A549 (cell line): ENCODE data around the gene ZNF91. TPM values are rescaled to one million over a fixed set of nuclear protein-coding genes. Genes with fewer than 3 reads are reported as not detected.
A peak's percentile ranks its signal among the peaks of the same experiment; 100 is the strongest.

Source experiments
- ATAC-seq, 2 experiments: fragments of 200-7000 bp in 1 of 2; fragments of >200 bp in 1 of 2; cut with Nextera tagmentation in 1 of 2; cut with Tn5 transposase in 1 of 2; 3 replicates each; pipeline versions ENCODE4 v1.8.0 to v1.9.1; 2018 to 2020; ENCODE audit warnings: mild to moderate bottlenecking in 1 of 2, moderate library complexity in 1 of 2
- CTCF ChIA-PET: fragments of 300-600 bp; sonication (Branson Sonifier 250); formaldehyde crosslinking; extraction: SDS; loops from one replicate; lab custom pipeline; 2021; ENCODE audit warnings: antibody characterized with exemption, inconsistent platforms; lab: Yijun Ruan, JAX
- POLR2A ChIA-PET: fragments of 350-600 bp; formaldehyde crosslinking; extraction: SDS; loops from one replicate; lab custom pipeline; 2021; ENCODE audit warnings: antibody characterized with exemption, inconsistent platforms; lab: Yijun Ruan, JAX
- DNase-seq, 2 experiments: peaks; one replicate each; pipeline versions ENCODE4 v3.0.0 to v3.0.0-alpha.2; 2011 to 2016; ENCODE audit warnings: low read depth in 1 of 2, low spot score in 1 of 2
- FAIRE-seq: peaks from 2 replicates; lab custom pipeline; 2011; peaks lifted over from hg19 to GRCh38; lab: Jason Lieb, UNC
- H3K27ac ChIP-seq, 2 experiments: fragments of >200 bp; sonication (Bioruptor Twin); formaldehyde crosslinking; 3 replicates each; pipeline ENCODE4 v1.5.1; 2016 to 2017
- H3K4me1 ChIP-seq: fragments of >200 bp; sonication (Bioruptor Twin); formaldehyde crosslinking; 3 replicates; pipeline ENCODE4 v1.6.1; 2016
- H3K4me2 ChIP-seq: fragments of >200 bp; sonication (Bioruptor Twin); formaldehyde crosslinking; 3 replicates; pipeline ENCODE4 v1.6.1; 2016
- H3K4me3 ChIP-seq: fragments of >200 bp; sonication (Bioruptor Twin); formaldehyde crosslinking; 3 replicates; pipeline ENCODE4 v1.5.1; 2016
- H3K9me3 ChIP-seq: fragments of >200 bp; sonication (Bioruptor Twin); formaldehyde crosslinking; 3 replicates; pipeline ENCODE4 v1.6.1; 2016
- BHLHE40 ChIP-seq: IDR thresholded peaks from 2 replicates; pipeline ENCODE4 v1.6.1; 2012; ENCODE audit warnings: low read depth, low read length, inconsistent platforms
- CEBPB ChIP-seq, 2 experiments: fragments of >200 bp in 1 of 2; sonication (Bioruptor Twin) in 1 of 2; formaldehyde crosslinking in 1 of 2; IDR thresholded peaks; 2 replicates each; pipeline ENCODE4 v1.6.1; 2012 to 2016
- CHD4 ChIP-seq: fragments of 200-600 bp; sonication (generic); IDR thresholded peaks from 2 replicates; pipeline ENCODE4 v1.6.1; 2016; ENCODE audit warnings: antibody characterized with exemption, mild to moderate bottlenecking, borderline replicate concordance
- ESRRA ChIP-seq: fragments of 150-350 bp; IDR thresholded peaks from 2 replicates; pipeline ENCODE4 v1.6.1; 2014; ENCODE audit warnings: mild to moderate bottlenecking, low read length, borderline replicate concordance
- FOXS1 ChIP-seq: fragments of 250-450 bp; sonication (Bioruptor Pico); IDR thresholded peaks from 2 replicates; pipeline ENCODE4 v1.5.0; 2020; ENCODE audit warnings: mild to moderate bottlenecking, moderate library complexity
- HDAC2 ChIP-seq: fragments of 200-600 bp; sonication (generic); IDR thresholded peaks from 2 replicates; pipeline ENCODE4 v1.6.1; 2016
- HES2 ChIP-seq: fragments of >200 bp; sonication (Bioruptor Twin); formaldehyde crosslinking; IDR thresholded peaks from 2 replicates; pipeline ENCODE4 v1.6.1; 2016
- HEYL ChIP-seq: fragments of 250-450 bp; sonication (Bioruptor Pico); IDR thresholded peaks from 2 replicates; pipeline ENCODE4 v1.8.0; 2021; ENCODE audit warnings: mild to moderate bottlenecking, moderate library complexity
- HOXA7 ChIP-seq: fragments of 250-450 bp; sonication (Bioruptor Pico); IDR thresholded peaks from 2 replicates; pipeline ENCODE4 v1.5.0; 2020; ENCODE audit warnings: mild to moderate bottlenecking, moderate library complexity
- HOXB5 ChIP-seq: fragments of 250-450 bp; sonication (Bioruptor Pico); IDR thresholded peaks from 2 replicates; pipeline ENCODE4 v1.5.0; 2020; ENCODE audit warnings: mild to moderate bottlenecking, moderate library complexity
- JUN ChIP-seq, 2 experiments: fragments of >200 bp; sonication (Bioruptor Twin); formaldehyde crosslinking; IDR thresholded peaks; 2 replicates in 1 of 2; 3 replicates in 1 of 2; pipeline ENCODE4 v1.6.1; 2016 to 2017
- KDM5A ChIP-seq: fragments of 200-600 bp; sonication (generic); IDR thresholded peaks from 2 replicates; pipeline ENCODE4 v1.6.1; 2016; ENCODE audit warnings: antibody characterized with exemption, mild to moderate bottlenecking
- MAFK ChIP-seq: fragments of 450-650 bp; IDR thresholded peaks from 2 replicates; pipeline ENCODE4 v1.6.1; 2014; ENCODE audit not compliant: partially characterized antibody
- MYC ChIP-seq: IDR thresholded peaks from 2 replicates; pipeline ENCODE4 v1.6.1; 2012; ENCODE audit warnings: mild to moderate bottlenecking, inconsistent platforms, low read length, improper control_type of control experiment, borderline replicate concordance
- NPAS2 ChIP-seq: fragments of 250-450 bp; sonication (Bioruptor Pico); IDR thresholded peaks from 2 replicates; pipeline ENCODE4 v1.8.0; 2022; ENCODE audit warnings: mild to moderate bottlenecking, moderate library complexity, borderline replicate concordance
- PHF8 ChIP-seq: fragments of 200-600 bp; sonication (generic); IDR thresholded peaks from 2 replicates; pipeline ENCODE4 v1.6.1; 2016; ENCODE audit warnings: low read depth, mild to moderate bottlenecking, antibody characterized with exemption, moderate library complexity, borderline replicate concordance
- POLR2A ChIP-seq: IDR thresholded peaks from 2 replicates; pipeline ENCODE4 v1.6.1; 2012; ENCODE audit warnings: mild to moderate bottlenecking, low read length
- POLR2AphosphoS2 ChIP-seq: conservative IDR thresholded peaks from 2 replicates; pipeline ENCODE4 v1.6.1; 2012; ENCODE audit warnings: low read length, improper control_type of control experiment, inconsistent platforms
- RAD21 ChIP-seq, 2 experiments: fragments of >200 bp in 1 of 2; sonication (Bioruptor Twin) in 1 of 2; formaldehyde crosslinking in 1 of 2; IDR thresholded peaks in 1 of 2; conservative IDR thresholded peaks in 1 of 2; 2 replicates in 1 of 2; 3 replicates in 1 of 2; pipeline ENCODE4 v1.6.1; 2012 to 2018; ENCODE audit warnings: inconsistent platforms in 1 of 2
- RARB ChIP-seq: fragments of 250-450 bp; sonication (Bioruptor Pico); IDR thresholded peaks from 2 replicates; pipeline ENCODE4 v1.8.0; 2021; ENCODE audit warnings: mild to moderate bottlenecking, moderate library complexity
- RFX5 ChIP-seq: fragments of 450-650 bp; IDR thresholded peaks from 2 replicates; pipeline ENCODE4 v1.7.1; 2014; ENCODE audit warnings: antibody characterized with exemption, mild to moderate bottlenecking, moderate library complexity
- RNF2 ChIP-seq: fragments of 200-600 bp; sonication (generic); IDR thresholded peaks from 2 replicates; pipeline ENCODE4 v1.6.1; 2016; ENCODE audit warnings: low read depth, mild to moderate bottlenecking, antibody characterized with exemption, moderate library complexity, borderline replicate concordance
- SREBF2 ChIP-seq: fragments of 450-650 bp; IDR thresholded peaks from 2 replicates; pipeline ENCODE4 v1.6.1; 2014; ENCODE audit warnings: mild to moderate bottlenecking, moderate library complexity
- TFCP2L1 ChIP-seq: fragments of 250-450 bp; sonication (Bioruptor Pico); IDR thresholded peaks from 2 replicates; pipeline ENCODE4 v1.5.0; 2021; ENCODE audit warnings: mild to moderate bottlenecking
- ZC3H11A ChIP-seq: fragments of 450-650 bp; IDR thresholded peaks from 2 replicates; pipeline ENCODE4 v1.6.1; 2014; ENCODE audit warnings: antibody characterized with exemption, mild to moderate bottlenecking
- ZFP36 ChIP-seq: fragments of 450-650 bp; IDR thresholded peaks from 2 replicates; pipeline ENCODE4 v1.6.1; 2014; ENCODE audit warnings: borderline replicate concordance; ENCODE audit not compliant: partially characterized antibody
- ZNF302 ChIP-seq: fragments of 250-450 bp; sonication (Bioruptor Pico); IDR thresholded peaks from 2 replicates; pipeline ENCODE4 v1.9.0; 2021; ENCODE audit warnings: inconsistent platforms, mild to moderate bottlenecking, moderate library complexity
- ZSCAN20 ChIP-seq: fragments of 250-450 bp; sonication (Bioruptor Pico); IDR thresholded peaks from 2 replicates; pipeline ENCODE4 v1.8.0; 2022; ENCODE audit warnings: mild to moderate bottlenecking, moderate library complexity
- WGBS: methylation state at CpG from one replicate; pipeline ENCODE4 v1.1.6; 2017; ENCODE audit errors: missing lambda C conversion rate; 5-methylcytosine and 5-hydroxymethylcytosine counted together
- polyA plus RNA-seq, 4 experiments: library from polyadenylated mRNA; depleted of rRNA in 3 of 4; stranded (reverse); fragments of >200 nt; fragmentation: RNase III in 1 of 4; extraction: RNeasy Plus Mini Kit Qiagen cat#74134 plus additional on column Dnase treatment in 1 of 4; gene quantifications; 2 replicates in 3 of 4; 3 replicates in 1 of 4; pipeline ENCODE4 v1.2.3, GENCODE V29; 2011 to 2017
- TF ChIP-seq, protein P1 (sequence below): fragments of 250-450 bp; sonication (Bioruptor Pico); IDR thresholded peaks from 2 replicates; pipeline ENCODE4 v1.5.0; 2020; ENCODE audit warnings: low read depth, mild to moderate bottlenecking, moderate library complexity
- TF ChIP-seq, protein P2 (sequence below): fragments of 450-650 bp; IDR thresholded peaks from 2 replicates; pipeline ENCODE4 v1.6.1; 2014; ENCODE audit warnings: antibody characterized with exemption

ZNF91 gene
- polyA plus RNA-seq, 2 of the 4 experiments (the other 2 are of a cell fraction), result 0.17 to 0.76 TPM

DNA sequence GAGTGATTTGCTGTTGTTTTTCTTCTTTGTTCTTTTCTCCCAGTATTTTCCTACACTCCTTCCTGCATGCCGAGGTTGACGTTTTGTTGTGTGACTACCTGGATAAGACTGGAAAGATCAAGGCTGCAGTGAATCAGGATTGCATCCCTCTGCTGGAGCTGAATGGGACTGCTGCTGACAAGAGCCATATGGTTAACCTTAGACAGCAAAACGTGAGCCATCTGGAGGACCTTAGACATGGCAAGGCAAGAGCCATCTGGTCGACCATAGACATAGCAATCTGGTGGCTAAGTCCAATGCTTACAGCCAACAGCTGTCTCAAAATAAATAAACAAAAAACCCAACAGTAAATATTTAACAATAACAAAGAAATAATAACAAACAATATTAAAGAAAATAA, 42.6 kb upstream of the ZNF91 start:
- 13% methylated on average over 4 of the region's 4 CpGs for WGBS
- Histone ChIP-seq H3K4me1 (no peaks in the 10 kb centered on the region), H3K4me2 (no peak overlapping the region), H3K9me3 (peaks cover 45% of the 10 kb centered on the region), H3K4me3 (no peak overlapping the region), H3K27ac (no peak overlapping the region)
- DNase-seq (no peak), ATAC-seq (no peak), FAIRE-seq (no peak)
- POLR2A ChIA-PET, result no interaction called here
- CTCF ChIA-PET, result interaction anchor here (0.6 kb wide), 1 partner anchor 1076 kb away, joined by 3 read pairs; no protein-coding TSS in a partner anchor
- TF ChIP-seq HES2, result no peak
- no peak for TF ChIP-seq HOXA7 (CRISPR knock-in tag)
- TF ChIP-seq RAD21 (conservative IDR thresholded peaks at IDR 0.05 in 1 of 2, IDR thresholded peaks at IDR 0.05 in 1 of 2), result no peak
- TF ChIP-seq MAFK, result no peak
- TF ChIP-seq, protein P1, sequence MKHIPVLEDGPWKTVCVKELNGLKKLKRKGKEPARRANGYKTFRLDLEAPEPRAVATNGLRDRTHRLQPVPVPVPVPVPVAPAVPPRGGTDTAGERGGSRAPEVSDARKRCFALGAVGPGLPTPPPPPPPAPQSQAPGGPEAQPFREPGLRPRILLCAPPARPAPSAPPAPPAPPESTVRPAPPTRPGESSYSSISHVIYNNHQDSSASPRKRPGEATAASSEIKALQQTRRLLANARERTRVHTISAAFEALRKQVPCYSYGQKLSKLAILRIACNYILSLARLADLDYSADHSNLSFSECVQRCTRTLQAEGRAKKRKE (CRISPR knock-in tag), result no peak
- no peak for TF ChIP-seq JUN (IDR thresholded peaks at IDR 0.05)
- TF ChIP-seq MYC, result no peak
- no peak for TF ChIP-seq CHD4
- TF ChIP-seq POLR2A, result no peak
- TF ChIP-seq ESRRA, result no peak
- no peak for TF ChIP-seq HDAC2
- TF ChIP-seq RFX5, result no peak
- TF ChIP-seq NPAS2 (CRISPR knock-in tag), result no peak
- TF ChIP-seq HOXB5 (CRISPR knock-in tag), result no peak
- no peak for TF ChIP-seq FOXS1
- TF ChIP-seq, all 56 proteins: peak for 0

DNA sequence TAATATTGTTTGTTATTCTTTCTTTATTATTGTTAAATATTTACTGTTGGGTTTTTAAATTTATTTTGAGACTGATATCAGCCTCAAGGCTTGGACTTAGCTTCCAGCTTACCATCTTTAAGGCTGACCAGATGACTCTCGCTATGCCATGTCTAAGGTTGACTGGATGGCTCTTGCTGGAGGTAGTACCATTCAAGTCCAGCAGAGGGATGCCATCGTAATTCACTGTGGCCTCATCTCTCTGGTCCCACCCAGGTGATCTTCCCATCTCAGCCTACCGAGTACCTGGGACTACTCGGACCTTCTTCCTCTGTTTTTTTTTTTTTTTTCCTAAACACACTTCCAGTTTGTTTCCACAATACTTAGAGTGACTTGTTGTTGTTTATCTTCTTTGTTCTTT, 41.7 kb upstream of the ZNF91 start:
- DNase-seq (peak; percentile 10 to 37), ATAC-seq (peak in 1 of 2 experiments; percentile 83; a peak in 4 of 6 replicates), FAIRE-seq (no peak)
- CTCF ChIA-PET, result no interaction called here
- POLR2A ChIA-PET, result no interaction called here
- H3K4me1 ChIP-seq, result no peaks in the 10 kb centered on the region
- TF ChIP-seq HEYL (CRISPR knock-in tag), result no peak
- TF ChIP-seq ZC3H11A, result no peak
- TF ChIP-seq, protein P2, sequence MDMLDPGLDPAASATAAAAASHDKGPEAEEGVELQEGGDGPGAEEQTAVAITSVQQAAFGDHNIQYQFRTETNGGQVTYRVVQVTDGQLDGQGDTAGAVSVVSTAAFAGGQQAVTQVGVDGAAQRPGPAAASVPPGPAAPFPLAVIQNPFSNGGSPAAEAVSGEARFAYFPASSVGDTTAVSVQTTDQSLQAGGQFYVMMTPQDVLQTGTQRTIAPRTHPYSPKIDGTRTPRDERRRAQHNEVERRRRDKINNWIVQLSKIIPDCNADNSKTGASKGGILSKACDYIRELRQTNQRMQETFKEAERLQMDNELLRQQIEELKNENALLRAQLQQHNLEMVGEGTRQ, result no peak
- H3K9me3 ChIP-seq, result peaks cover 38% of the 10 kb centered on the region
- WGBS, result 6% methylated on average over 4 of the region's 4 CpGs
- no peak overlapping the region for H3K27ac ChIP-seq
- H3K4me2 ChIP-seq, result no peak overlapping the region
- no peak overlapping the region for H3K4me3 ChIP-seq

DNA sequence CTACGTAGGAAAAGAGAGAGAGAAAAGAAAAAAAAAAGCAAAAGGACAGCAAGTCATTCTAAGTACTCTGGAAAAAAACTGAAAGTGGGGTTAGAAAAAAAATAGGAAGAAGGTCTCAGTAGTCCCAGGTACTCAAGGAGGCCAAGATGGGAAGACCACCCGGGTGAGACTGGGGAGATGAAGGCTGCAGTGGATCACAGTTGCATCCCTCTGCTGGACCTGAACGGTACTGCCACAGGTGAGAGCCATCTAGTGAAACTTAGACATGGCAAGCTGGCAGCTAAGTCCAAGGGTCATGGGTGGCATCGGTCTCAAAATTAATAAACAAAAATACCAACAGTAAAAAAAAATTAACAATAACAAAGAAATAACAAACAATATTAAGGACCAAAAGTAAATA, 41.0 kb upstream of the ZNF91 start:
- Histone ChIP-seq H3K4me1 (no peaks in the 10 kb centered on the region), H3K9me3 (peaks cover 33% of the 10 kb centered on the region), H3K4me3 (no peak overlapping the region), H3K27ac (no peak overlapping the region), H3K4me2 (no peak overlapping the region)
- FAIRE-seq (no peak), ATAC-seq (0 out of 6 replicates have a peak, but pooled peaks of 1 of the 2 experiments have one; percentile 40), DNase-seq (no peak)
- POLR2A ChIA-PET, result no interaction called here
- no peak for TF ChIP-seq TFCP2L1 (CRISPR knock-in tag)
- no peak for TF ChIP-seq CEBPB (IDR thresholded peaks at IDR 0.05)
- no peak for TF ChIP-seq HES2
- TF ChIP-seq BHLHE40, result no peak
- TF ChIP-seq RAD21 (conservative IDR thresholded peaks at IDR 0.05 in 1 of 2, IDR thresholded peaks at IDR 0.05 in 1 of 2), result no peak
- no peak for TF ChIP-seq SREBF2
- TF ChIP-seq POLR2AphosphoS2, result no peak
- no peak for TF ChIP-seq NPAS2 (CRISPR knock-in tag)
- TF ChIP-seq, protein P2, result no peak
- no peak for TF ChIP-seq RARB
- no peak for TF ChIP-seq FOXS1
- no peak for TF ChIP-seq ZFP36
- no peak for TF ChIP-seq KDM5A
- TF ChIP-seq ZSCAN20 (CRISPR knock-in tag), result no peak
- TF ChIP-seq RNF2, result no peak
- TF ChIP-seq ZNF302 (CRISPR knock-in tag), result no peak
- TF ChIP-seq ZC3H11A, result no peak
- TF ChIP-seq HDAC2, result no peak
- no peak for TF ChIP-seq PHF8
- 10% methylated on average over 4 of the region's 4 CpGs for WGBS
- CTCF ChIA-PET, result no interaction called here
